Kidney (tissue), 22 donors: ENCODE measurements around the gene CD70. TPM values are rescaled to one million over a fixed set of nuclear protein-coding genes. Genes with fewer than 3 reads are reported as not detected.
A peak's percentile ranks its signal among the peaks of the same experiment; 100 is the strongest.
"Not testable (repeated sequence)": the region's sequence is repeated elsewhere in the genome, so short reads cannot be mapped to it uniquely, and the experiment has no call there.

Experiments used
- DNase-seq, 5 donors: peaks; one replicate each; pipeline ENCODE4 v3.0.0-alpha.2; 2013 to 2020
- FAIRE-seq: peaks from 2 replicates; lab custom pipeline; 2012; peaks lifted over from hg19 to GRCh38; lab: Jason Lieb, UNC
- H3K27ac ChIP-seq, 2 donors: one replicate each; pipeline ENCODE4 v1.7.0; 2013; ENCODE audit warnings: low read depth in 2 of 2, low read length in 2 of 2, inconsistent platforms in 1 of 2
- H3K27me3 ChIP-seq: one replicate; pipeline ENCODE4 v1.7.1; 2013; ENCODE audit warnings: low read length, inconsistent platforms; ENCODE audit not compliant: control insufficient read depth, insufficient read depth
- H3K36me3 ChIP-seq, 3 donors: one replicate each; pipeline versions ENCODE4 v1.7.0 to v1.7.1; 2013; ENCODE audit warnings: low read length in 3 of 3, control low read depth in 1 of 3, inconsistent platforms in 1 of 3; ENCODE audit not compliant: insufficient read depth in 3 of 3, control insufficient read depth in 2 of 3
- H3K4me1 ChIP-seq, 3 donors: one replicate each; pipeline versions ENCODE4 v1.7.0 to v1.7.1; 2013; ENCODE audit warnings: low read length in 3 of 3, inconsistent platforms in 1 of 3, low read depth in 1 of 3; ENCODE audit not compliant: control insufficient read depth in 2 of 3, insufficient read depth in 2 of 3
- H3K4me3 ChIP-seq, 3 donors: one replicate each; pipeline versions ENCODE4 v1.7.0 to v1.8.1; 2013; ENCODE audit warnings: low read length in 3 of 3, control low read depth in 1 of 3, inconsistent platforms in 1 of 3
- H3K9ac ChIP-seq, 3 donors: one replicate each; pipeline versions ENCODE4 v1.7.0 to v1.7.1; 2013; ENCODE audit warnings: low read length in 3 of 3, control low read depth in 1 of 3, inconsistent platforms in 1 of 3
- H3K9me3 ChIP-seq, 3 donors: one replicate each; pipeline versions ENCODE4 v1.7.0 to v1.7.1; 2013; ENCODE audit warnings: low read length in 3 of 3, control low read depth in 1 of 3, inconsistent platforms in 1 of 3; ENCODE audit not compliant: control insufficient read depth in 2 of 3, insufficient read depth in 1 of 3
- intact Hi-C: fragments of 100-400 bp; cut with DNase I; formaldehyde crosslinking; loops from one replicate; pipeline ENCODE4 v1.11.1; 2022
- long read RNA-seq, 10 donors: library from polyadenylated mRNA in 1 of 10; unstranded in 1 of 10; transcript quantifications; one replicate each; pipeline ENCODE4 v2.0.0 and lab custom pipeline, GENCODE V29; 2021 to 2026
- polyA plus RNA-seq: library from polyadenylated mRNA; stranded (reverse); fragments of 350-450 nt; fragmentation: Illumina TruSeq; extraction: RNeasy Lipid Tissue Mini Kit (QIAGEN cat#74804); gene quantifications from one replicate; pipeline ENCODE4 v1.2.3, GENCODE V29; 2014; ENCODE audit warnings: low read depth, low replicate concordance; ENCODE audit not compliant: insufficient read depth
- total RNA-seq: library from RNA; stranded (reverse); fragmentation: NEBNext Ultra II Directional; extraction: Animal tissue kit (Norgen Biotek cat#: 25700); gene quantifications from one replicate; pipeline ENCODE4 v1.2.1, GENCODE V29; 2021
- TF ChIP-seq, protein P1 (sequence below): IDR thresholded peaks from 3 replicates; pipeline ENCODE4 v1.5.1; 2012; ENCODE audit warnings: mild to moderate bottlenecking, moderate library complexity, borderline replicate concordance; ENCODE audit not compliant: insufficient read depth; ENCODE audit errors: extremely low read depth
- donor health status: control.
- donor health status: control.
- donor health status: control.
- donor health status: control.
- donor health status: control.
- donor health status: DM: yes; HTN: yes; CAD: no.
- donor health status: Normal renal cell carcinoma (clear cell type).

The CD70 gene, protein sequence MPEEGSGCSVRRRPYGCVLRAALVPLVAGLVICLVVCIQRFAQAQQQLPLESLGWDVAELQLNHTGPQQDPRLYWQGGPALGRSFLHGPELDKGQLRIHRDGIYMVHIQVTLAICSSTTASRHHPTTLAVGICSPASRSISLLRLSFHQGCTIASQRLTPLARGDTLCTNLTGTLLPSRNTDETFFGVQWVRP
- total RNA-seq (0.76 TPM), polyA plus RNA-seq (not detected)
- long read RNA-seq, donor 1: 0 reads
- long read RNA-seq, donor 2: 0 reads
- long read RNA-seq, donor 3: 0 reads
- long read RNA-seq, donor 4: 0 reads
- long read RNA-seq, donor 5: 0 reads
- long read RNA-seq, donor 6: 0 reads
- long read RNA-seq, donor 7, partial matches to known transcripts: 0 of 1 reads
- long read RNA-seq, donor 7, other reads (novel, unspliced or antisense): 0 of 1 reads
- long read RNA-seq, donor 8: 0 reads
- long read RNA-seq, donor 9: 0 reads
- long read RNA-seq, donor 10: 0 reads

- H3K9me3 ChIP-seq: no peaks in the 10 kb centered on the region
- peaks cover 41% of the 10 kb centered on the region for H3K27me3 ChIP-seq
- intact Hi-C loops: no loop called here
- TF ChIP-seq, protein P1, sequence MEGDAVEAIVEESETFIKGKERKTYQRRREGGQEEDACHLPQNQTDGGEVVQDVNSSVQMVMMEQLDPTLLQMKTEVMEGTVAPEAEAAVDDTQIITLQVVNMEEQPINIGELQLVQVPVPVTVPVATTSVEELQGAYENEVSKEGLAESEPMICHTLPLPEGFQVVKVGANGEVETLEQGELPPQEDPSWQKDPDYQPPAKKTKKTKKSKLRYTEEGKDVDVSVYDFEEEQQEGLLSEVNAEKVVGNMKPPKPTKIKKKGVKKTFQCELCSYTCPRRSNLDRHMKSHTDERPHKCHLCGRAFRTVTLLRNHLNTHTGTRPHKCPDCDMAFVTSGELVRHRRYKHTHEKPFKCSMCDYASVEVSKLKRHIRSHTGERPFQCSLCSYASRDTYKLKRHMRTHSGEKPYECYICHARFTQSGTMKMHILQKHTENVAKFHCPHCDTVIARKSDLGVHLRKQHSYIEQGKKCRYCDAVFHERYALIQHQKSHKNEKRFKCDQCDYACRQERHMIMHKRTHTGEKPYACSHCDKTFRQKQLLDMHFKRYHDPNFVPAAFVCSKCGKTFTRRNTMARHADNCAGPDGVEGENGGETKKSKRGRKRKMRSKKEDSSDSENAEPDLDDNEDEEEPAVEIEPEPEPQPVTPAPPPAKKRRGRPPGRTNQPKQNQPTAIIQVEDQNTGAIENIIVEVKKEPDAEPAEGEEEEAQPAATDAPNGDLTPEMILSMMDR: no peak
- H3K4me1 ChIP-seq: peaks cover 0 to 7% (median 2%) of the 10 kb centered on the region in 3 donors
- no peaks in the 10 kb centered on the region for H3K36me3 ChIP-seq
- no peak for FAIRE-seq
- no peak within 1 kb of the TSS for H3K9ac ChIP-seq
- no peak within 1 kb of the TSS for H3K27ac ChIP-seq
- DNase-seq: peak in 4 of 5 donors; percentile 26 to 78 (median 33)
- H3K4me3 ChIP-seq: no peak within 1 kb of the TSS
These were observed at the start of gene CD70 for GRCh38 chr19:6590827-6591319. Gene CD70 (minus strand): TSS chr19:6591150. CDS start chr19:6591002, 148 bp downstream.

GRCh38 chr19:6640333-6640732 is 49.4 kb upstream of the CD70 start:
- H3K27ac ChIP-seq: not testable (repeated sequence)

GRCh38 chr19:6639439-6639838 is 48.5 kb upstream of the CD70 start:
- no peak for FAIRE-seq
- Histone ChIP-seq H3K27me3 (no peaks in the 10 kb centered on the region), H3K4me3 (no peak overlapping the region), H3K27ac (no peak overlapping the region), H3K4me1 (no peaks in the 10 kb centered on the region), H3K9me3 (peaks cover 0 to 2% (median 0%) of the 10 kb centered on the region in 3 donors), H3K9ac (no peak overlapping the region), H3K36me3 (no peaks in the 10 kb centered on the region)
- no peak for DNase-seq
- intact Hi-C loops: no loop called here
- TF ChIP-seq, protein P1: no peak

More at GRCh38 chr19:6640333-6640732, 49.4 kb upstream of the CD70 start:
- H3K4me1 ChIP-seq, H3K9ac ChIP-seq, H3K9me3 ChIP-seq, intact Hi-C loops, H3K36me3 ChIP-seq, H3K4me3 ChIP-seq, FAIRE-seq, DNase-seq, H3K27me3 ChIP-seq: not testable (repeated sequence)

GRCh38 chr19:6633456-6633813 is 42.5 kb upstream of the CD70 start:
- H3K4me1 ChIP-seq, H3K27ac ChIP-seq, H3K9me3 ChIP-seq, FAIRE-seq, intact Hi-C loops, DNase-seq, H3K36me3 ChIP-seq, H3K9ac ChIP-seq, H3K27me3 ChIP-seq, H3K4me3 ChIP-seq: not testable (repeated sequence)
